Stimulated activated CD8-positive, alpha-beta memory T cell treated with anti-CD3 and anti-CD28 coated beads, Interleukin-7, amount 100 ng/mL, for 24 hours (primary cell): ENCODE data around the gene CRACR2A.

Source experiments
- DNase-seq: peaks from one replicate; pipeline ENCODE4 v3.0.0-alpha.2; 2020; ENCODE audit warnings: low read depth

The CRACR2A gene

GRCh38 chr12:3752096-3752709 lies 706 bp downstream of the CRACR2A start:
- DNase-seq, result no peak

DNA sequence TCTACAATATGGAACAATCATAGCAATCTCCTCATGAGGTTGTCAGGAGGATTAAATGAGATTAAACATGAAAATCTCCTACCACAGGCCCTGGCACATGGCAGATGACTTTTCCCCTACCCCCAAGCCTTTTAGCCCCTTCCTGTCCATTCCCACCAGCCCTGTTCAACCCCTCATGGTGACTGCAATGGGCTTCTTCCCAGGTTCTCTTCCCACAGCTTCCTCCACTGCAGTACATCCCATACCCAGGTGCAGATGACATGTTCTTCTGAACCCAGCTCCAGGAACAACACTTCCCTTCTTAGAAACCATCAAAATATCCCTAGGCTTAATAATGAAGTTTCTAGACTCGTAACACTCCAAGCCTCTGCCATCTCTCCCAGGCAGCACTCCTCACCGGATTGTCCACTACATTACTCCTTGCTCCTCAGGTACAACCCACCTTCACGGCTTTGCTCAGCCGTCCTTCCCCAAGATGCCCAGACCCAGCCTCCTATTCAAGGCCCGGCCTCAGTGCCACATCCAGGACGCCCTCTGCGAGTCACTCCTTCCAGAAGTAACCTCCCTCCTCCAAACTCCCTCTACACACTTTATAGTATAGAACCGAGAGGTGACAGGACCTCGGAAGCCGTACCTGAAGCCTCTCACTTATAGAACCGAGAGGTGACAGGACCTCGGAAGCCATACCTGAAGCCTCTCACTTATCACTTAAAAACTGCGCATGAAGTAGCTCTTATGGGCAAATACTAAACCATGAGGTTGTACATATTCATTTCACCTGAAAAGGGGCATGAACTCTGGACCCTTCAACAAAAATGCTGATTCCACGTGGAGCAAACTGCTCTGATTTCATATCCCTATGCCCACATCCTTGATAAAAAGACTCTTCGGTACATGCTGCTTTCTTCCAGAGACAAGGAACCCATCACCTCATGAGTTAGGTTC lies 1.5 kb downstream of the CRACR2A start:
- DNase-seq, result no peak

GRCh38 chr12:3750616-3751015 lies 2.3 kb downstream of the CRACR2A start:
- no peak for DNase-seq

DNA sequence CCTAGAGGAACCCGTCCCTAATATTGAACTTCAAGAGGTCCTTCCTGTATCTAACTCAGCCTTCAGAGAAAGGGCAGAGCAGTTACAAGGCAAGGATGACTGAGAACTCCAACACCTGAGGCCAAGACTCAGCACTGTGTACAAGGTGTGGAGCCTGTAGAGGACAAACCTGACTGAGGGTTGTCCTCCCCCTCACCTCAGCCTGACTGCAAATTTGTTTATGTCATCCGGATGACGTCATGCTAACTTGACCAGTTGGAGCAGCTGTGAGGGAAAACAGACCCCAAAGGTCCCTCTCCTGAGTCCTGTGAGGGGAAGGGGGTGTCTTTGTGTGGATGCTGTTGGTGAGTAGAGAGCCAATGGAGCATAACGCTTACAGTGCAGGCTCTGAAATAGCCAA lies 4.3 kb downstream of the CRACR2A start:
- DNase-seq, result no peak

GRCh38 chr12:3747976-3748619 lies 4.8 kb downstream of the CRACR2A start:
- DNase-seq, result no peak

GRCh38 chr12:3747543-3747942 lies 5.4 kb downstream of the CRACR2A start:
- no peak for DNase-seq

DNA sequence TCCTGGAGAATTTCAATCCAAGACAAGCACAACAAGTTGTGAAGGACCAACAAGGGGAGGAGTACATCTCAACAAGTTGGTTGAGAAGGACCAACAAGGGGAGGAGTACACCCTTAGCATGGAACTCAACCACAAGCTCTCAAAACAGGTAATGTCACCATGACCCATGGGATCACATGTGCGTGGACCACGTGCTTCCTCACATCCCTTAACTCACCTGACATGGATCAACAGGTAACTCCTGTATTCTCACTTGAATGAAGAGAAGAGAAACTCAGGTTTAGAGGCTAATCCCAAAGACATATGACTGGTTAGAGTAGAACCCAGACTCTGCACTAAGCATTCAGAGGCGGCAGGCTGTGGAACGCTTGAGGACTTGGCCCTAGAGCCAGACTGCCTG lies 6.2 kb downstream of the CRACR2A start:
- no peak for DNase-seq

DNA sequence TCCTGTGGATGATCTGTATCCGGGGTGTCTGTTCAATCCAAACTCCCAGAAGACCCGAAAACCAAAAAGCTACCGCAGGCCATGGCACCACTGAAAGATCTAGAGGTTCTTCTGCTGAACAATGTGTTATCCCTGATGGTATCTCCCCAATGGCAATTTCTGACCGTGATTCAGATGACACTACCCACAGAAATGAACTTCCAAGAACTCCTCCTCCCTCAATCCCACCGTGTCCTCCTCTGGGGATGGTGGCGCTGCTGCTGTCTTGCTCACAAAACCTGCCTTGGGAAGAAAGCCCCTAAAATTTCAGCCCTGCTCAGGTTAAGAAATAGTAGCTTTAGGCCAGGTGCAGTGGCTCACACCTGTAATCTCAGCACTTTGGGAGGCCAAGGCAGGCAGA lies 7.8 kb downstream of the CRACR2A start:
- DNase-seq, result no peak

- no peak for DNase-seq
Measured at GRCh38 chr12:3744229-3744901, 8.5 kb downstream of the CRACR2A start.

- DNase-seq, result no peak
Measured at GRCh38 chr12:3743803-3744202, 9.1 kb downstream of the CRACR2A start.

- no peak for DNase-seq
Measured at GRCh38 chr12:3741882-3742672, 10.8 kb downstream of the CRACR2A start.

- DNase-seq, result no peak
Measured at GRCh38 chr12:3740480-3741231, 12.3 kb downstream of the CRACR2A start.

DNA sequence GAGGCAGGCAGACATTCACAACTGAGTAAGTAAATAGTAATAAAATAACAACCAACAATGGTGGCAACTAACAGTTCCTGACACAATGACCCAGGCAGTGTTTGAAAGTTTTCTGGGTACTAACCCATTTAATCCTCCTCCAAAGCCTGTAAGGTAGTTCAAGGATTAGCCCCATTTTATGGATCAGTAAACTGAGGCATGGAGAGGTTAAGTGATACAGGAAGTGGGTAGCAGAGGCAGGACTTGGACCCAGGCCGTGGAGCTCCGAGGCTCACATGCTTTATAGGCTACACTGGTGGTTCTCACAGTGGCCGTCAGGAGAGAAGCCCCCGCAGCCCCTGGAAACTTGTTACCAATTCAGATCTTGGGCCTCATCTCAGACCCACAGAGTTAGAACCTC lies 17.5 kb downstream of the CRACR2A start:
- no peak for DNase-seq

DNA sequence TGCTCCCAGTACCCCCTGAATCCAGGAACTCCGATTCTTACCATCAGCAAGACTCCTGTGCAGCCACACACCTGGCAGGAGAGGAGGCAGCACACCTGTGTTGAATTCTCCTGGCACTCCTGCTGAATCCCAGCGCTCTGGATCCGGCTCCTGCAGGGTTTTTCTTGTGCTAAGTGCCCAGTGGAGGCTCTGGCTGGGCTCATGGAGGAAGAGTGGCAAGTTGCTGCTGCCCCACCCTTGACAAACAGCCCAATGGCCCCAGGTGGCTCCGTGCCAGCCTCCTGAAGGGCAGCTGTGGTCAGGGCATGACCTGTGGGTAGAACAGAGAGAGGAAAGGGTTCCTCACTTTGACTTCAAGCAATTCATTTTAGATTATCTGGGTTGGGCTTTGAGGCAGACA lies 20.0 kb downstream of the CRACR2A start:
- DNase-seq, result no peak

DNA sequence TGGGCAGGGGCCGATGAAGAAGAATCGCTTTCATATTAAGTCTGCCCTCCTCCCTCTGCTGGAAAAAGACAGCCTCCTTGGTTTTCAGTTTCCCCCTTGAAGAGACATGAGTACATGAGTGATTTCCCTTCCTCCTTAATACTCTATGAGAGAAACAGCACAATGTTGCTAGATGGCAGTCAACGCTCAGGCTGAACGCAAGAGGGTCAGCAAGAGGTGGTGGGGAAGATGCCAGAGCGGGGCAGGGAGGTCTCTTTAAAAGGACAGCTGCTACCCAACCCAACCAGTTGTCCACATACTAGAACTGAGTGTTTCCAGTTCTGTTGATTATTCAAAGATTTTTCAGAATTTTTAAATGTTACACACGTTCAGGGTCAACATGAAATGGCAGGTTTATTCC lies 22.8 kb downstream of the CRACR2A start:
- DNase-seq, result no peak

DNA sequence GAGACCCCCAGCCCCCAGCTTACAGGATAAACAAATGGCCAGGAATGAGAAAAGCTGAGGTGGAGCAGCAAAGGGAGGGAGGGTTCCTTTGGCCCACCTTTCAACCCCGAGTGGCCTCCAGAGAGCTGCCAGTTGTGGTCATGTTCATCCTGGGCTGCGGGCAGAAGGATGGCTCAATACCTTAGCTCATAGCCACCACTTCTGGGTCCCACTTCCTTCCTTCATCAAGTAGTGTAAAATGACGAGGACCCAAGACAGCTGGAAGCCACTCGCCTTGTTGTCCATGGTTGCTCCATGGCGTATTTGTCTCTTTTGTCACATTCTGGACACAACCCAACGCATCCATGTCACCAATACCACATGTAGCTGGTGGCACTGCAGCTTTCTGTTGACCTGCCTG lies 24.2 kb downstream of the CRACR2A start:
- DNase-seq, result no peak

DNA sequence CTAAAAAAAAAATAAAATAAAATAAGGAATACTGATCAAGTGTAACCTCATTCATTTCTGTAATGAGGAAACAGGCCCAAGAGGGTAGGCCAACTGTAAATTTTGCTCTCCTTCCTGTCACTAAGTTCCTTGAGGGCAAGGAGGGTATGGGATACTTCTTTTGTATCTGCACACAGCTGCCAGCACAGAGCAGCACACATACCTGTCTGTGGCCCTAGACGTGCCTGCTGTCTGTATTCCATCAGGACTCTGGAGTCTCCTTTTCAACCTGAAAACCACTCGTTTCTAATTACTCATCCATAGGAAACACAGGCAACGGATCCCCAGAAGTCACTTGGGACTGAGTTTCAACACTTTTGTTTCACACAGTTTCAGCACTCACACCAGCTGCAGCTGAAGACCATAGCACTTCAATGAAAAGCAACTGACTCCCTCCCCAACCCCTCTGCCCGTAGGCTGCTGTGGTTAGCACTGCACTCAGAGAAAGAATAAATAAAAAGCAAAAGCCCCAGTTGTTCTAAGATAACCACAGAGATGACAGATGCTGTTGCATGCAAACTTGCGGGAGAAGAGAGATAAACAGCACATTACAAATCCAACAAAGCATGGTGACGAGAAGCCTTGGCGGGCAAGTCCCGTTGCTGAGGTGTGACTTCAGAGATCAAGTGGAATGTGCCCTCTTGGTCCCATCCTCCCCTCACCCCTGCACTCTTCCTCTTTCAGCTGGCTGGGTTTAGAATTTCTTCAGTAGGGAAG lies 24.9 kb downstream of the CRACR2A start:
- no peak for DNase-seq

DNA sequence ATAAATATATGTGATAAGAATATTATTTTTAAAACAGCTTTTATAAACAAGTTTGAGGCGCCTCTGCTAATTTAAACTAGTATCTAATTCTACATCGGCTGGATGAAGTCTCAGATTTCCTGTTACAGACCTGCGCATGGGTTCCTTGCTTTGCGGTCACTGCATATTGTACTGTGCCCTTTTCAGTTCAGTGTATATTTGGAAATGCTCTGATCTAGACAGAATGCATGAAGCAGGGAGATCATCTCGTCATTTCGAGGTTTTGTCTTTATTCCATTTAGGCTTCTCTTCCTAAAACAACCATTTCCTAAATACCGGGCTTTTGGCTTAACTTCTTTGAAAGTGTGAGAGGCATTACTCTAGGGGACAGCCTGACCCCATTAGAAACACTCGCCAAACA lies 25.6 kb downstream of the CRACR2A start:
- DNase-seq, result no peak

- DNase-seq, result no peak
Measured at GRCh38 chr12:3726456-3726855, 26.5 kb downstream of the CRACR2A start.
